Sigmoid colon (tissue), 3 donors: ENCODE data around the gene CLTC.

Experiments used
- POLR2A ChIP-seq, 2 donors: fragments of 450-650 bp; IDR thresholded peaks; one replicate each; pipeline ENCODE4 v1.6.1; 2016; ENCODE audit warnings: antibody characterized with exemption in 2 of 2, mild to moderate bottlenecking in 2 of 2, moderate library complexity in 2 of 2
- TF ChIP-seq, protein P1 (sequence below), 4 experiments: fragments of 450-650 bp in 3 of 4; fragments of 200-600 bp in 1 of 4; IDR thresholded peaks; one replicate each; pipeline ENCODE4 v1.5.1; 2016 to 2019; ENCODE audit warnings: antibody characterized with exemption in 4 of 4, mild to moderate bottlenecking in 3 of 4, moderate library complexity in 2 of 4

DNA sequence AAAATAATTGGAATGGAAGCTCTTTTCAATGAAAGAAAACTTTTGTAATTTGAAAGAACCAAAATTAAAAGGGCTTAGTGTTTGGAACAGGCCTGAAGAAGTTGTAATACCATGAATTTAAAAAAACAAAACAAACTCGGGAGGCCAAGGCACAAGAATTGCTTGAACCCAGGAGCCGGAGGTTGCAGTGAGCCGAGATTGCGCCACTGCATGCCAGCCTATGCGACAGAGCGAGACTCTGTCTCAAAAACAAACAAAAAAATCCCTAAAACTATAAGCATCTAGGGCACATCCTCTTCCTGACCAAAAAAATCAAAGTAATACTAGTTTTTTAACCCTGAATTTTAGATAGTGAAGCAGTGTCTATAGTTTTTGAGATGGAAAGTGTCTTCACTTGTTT, 12.7 kb downstream of the CLTC start:
- TF ChIP-seq POLR2A (IDR thresholded peaks at IDR 0.05), result no peak
- TF ChIP-seq, protein P1, sequence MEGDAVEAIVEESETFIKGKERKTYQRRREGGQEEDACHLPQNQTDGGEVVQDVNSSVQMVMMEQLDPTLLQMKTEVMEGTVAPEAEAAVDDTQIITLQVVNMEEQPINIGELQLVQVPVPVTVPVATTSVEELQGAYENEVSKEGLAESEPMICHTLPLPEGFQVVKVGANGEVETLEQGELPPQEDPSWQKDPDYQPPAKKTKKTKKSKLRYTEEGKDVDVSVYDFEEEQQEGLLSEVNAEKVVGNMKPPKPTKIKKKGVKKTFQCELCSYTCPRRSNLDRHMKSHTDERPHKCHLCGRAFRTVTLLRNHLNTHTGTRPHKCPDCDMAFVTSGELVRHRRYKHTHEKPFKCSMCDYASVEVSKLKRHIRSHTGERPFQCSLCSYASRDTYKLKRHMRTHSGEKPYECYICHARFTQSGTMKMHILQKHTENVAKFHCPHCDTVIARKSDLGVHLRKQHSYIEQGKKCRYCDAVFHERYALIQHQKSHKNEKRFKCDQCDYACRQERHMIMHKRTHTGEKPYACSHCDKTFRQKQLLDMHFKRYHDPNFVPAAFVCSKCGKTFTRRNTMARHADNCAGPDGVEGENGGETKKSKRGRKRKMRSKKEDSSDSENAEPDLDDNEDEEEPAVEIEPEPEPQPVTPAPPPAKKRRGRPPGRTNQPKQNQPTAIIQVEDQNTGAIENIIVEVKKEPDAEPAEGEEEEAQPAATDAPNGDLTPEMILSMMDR (IDR thresholded peaks at IDR 0.05), result no peak
